Transverse colon (tissue), 3 donors: ENCODE measurements around the gene SMARCD3.

Source experiments
- POLR2A ChIP-seq: fragments of 450-650 bp; IDR thresholded peaks from one replicate; pipeline ENCODE4 v1.6.1; 2016; ENCODE audit warnings: antibody characterized with exemption, mild to moderate bottlenecking, moderate library complexity
- TF ChIP-seq, protein P1 (sequence below), 5 experiments: fragments of 200-600 bp in 3 of 5; fragments of 450-650 bp in 2 of 5; sonication (generic) in 3 of 5; IDR thresholded peaks; 1 replicate in 2 of 5; 2 replicates in 3 of 5; pipeline ENCODE4 v1.5.1; 2016 to 2017; ENCODE audit warnings: antibody characterized with exemption in 5 of 5, inconsistent platforms in 3 of 5, mild to moderate bottlenecking in 2 of 5, moderate library complexity in 1 of 5

DNA sequence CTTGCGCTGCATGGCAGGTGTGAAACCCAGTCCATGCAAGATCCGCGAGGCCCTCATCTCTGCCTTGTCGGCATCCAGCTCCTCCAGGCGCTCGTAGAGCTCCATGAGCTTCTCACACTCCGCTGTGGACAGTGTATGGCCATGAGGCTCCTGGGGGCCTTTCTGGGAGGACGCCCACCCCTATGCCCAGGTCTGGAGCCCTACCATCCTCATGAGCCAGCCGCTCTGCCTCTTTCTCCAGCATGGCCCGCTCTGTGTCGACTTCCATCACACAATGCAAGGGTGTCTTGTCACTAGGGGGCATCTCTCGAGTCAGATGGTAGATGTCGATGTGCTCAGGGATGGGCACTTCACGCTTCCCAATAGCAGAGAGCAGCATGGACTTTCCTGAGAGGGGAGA is 24.8 kb downstream of the SMARCD3 start:
- TF ChIP-seq, protein P1, sequence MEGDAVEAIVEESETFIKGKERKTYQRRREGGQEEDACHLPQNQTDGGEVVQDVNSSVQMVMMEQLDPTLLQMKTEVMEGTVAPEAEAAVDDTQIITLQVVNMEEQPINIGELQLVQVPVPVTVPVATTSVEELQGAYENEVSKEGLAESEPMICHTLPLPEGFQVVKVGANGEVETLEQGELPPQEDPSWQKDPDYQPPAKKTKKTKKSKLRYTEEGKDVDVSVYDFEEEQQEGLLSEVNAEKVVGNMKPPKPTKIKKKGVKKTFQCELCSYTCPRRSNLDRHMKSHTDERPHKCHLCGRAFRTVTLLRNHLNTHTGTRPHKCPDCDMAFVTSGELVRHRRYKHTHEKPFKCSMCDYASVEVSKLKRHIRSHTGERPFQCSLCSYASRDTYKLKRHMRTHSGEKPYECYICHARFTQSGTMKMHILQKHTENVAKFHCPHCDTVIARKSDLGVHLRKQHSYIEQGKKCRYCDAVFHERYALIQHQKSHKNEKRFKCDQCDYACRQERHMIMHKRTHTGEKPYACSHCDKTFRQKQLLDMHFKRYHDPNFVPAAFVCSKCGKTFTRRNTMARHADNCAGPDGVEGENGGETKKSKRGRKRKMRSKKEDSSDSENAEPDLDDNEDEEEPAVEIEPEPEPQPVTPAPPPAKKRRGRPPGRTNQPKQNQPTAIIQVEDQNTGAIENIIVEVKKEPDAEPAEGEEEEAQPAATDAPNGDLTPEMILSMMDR (IDR thresholded peaks at IDR 0.05) = no peak
- TF ChIP-seq POLR2A = no peak
